ENCODE data around the gene DNM3. TPM values are rescaled to one million over a fixed set of nuclear protein-coding genes. Genes with fewer than 3 reads are reported as not detected.

DNM3 gene
- total RNA-seq, 1 experiment from 2014 or later, result 2.7 TPM

DNA sequence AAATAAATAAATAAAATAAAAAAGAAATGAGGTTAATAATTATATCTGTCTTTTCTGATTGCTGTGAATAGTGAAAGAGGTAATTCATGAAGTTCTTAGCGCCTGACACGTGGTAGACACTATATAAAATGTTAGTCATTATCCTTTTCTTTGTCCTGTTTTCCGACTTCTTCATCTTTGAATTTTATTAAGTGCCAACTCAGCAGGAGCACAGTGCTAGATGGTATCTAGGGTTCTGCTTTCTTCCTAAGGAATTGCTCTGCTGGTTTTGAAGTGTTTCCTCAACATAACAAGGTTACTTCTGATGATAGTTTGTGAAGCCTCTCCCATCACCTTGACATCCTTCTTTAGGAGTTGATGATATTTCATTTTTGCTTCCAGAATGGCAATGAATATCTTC lies 227.0 kb downstream of the DNM3 start:
- Histone ChIP-seq H3K4ac (ENCODE audit: low read depth, low read length) (no peak overlapping the region), H4K8ac (replicated peaks; ENCODE audit: insufficient read length, low read depth, low read length) (no peak overlapping the region), H4K91ac (ENCODE audit: insufficient read length, low read depth, low read length) (no peak overlapping the region), H2BK15ac (ENCODE audit: low read depth, low read length) (no peak overlapping the region), H3K9me3 (ENCODE audit: control insufficient read depth, low read depth, low read length) (no peaks in the 10 kb centered on the region), H4K5ac (ENCODE audit: insufficient read length, low read depth, low read length) (no peak overlapping the region), H3K56ac (ENCODE audit: insufficient read length, low read depth, low read length) (no peak overlapping the region), H3K18ac (ENCODE audit: insufficient read length, low read depth, low read length) (no peak overlapping the region), H3K23ac (ENCODE audit: insufficient read length, low read depth, low read length) (no peak overlapping the region), H3K23me2 (ENCODE audit: insufficient read length, low read depth, low read length, poor library complexity, severe bottlenecking) (no peaks in the 10 kb centered on the region), H2BK12ac (ENCODE audit: insufficient read length, low read depth, low read length) (no peak overlapping the region), H3K4me2 (ENCODE audit: insufficient read depth, insufficient read length, low read length) (no peak overlapping the region), H3K79me2 (ENCODE audit: insufficient read depth, low read length) (no peaks in the 10 kb centered on the region), H3T11ph (ENCODE audit: low read length) (no peak overlapping the region), H2AK5ac (ENCODE audit: insufficient read length, low read length) (no peak overlapping the region), H4K20me1 (ENCODE audit: control insufficient read depth, insufficient read depth, insufficient read length) (no peaks in the 10 kb centered on the region), H3K27me3 (ENCODE audit: insufficient read depth, low read length) (no peaks in the 10 kb centered on the region), H3K4me1 (ENCODE audit: insufficient read depth, low read length) (no peaks in the 10 kb centered on the region), H3K14ac (ENCODE audit: insufficient read depth, low read length) (no peak overlapping the region), H3K9ac (ENCODE audit: extremely low read depth, insufficient read length, low read length) (no peak overlapping the region), H2BK120ac (ENCODE audit: low read depth, low read length, poor library complexity, severe bottlenecking) (no peak overlapping the region), H2AFZ (ENCODE audit: low read length) (no peak overlapping the region), H3K27ac (ENCODE audit: insufficient read length, low read depth, low read length) (no peak overlapping the region), H2BK20ac (ENCODE audit: low read depth, low read length, poor library complexity, severe bottlenecking) (no peak overlapping the region), H2BK5ac (ENCODE audit: insufficient read length, low read length) (no peak overlapping the region), H3K79me1 (ENCODE audit: insufficient read depth, low read depth, low read length, poor library complexity, severe bottlenecking) (no peaks in the 10 kb centered on the region)
- no peaks in the 10 kb centered on the region for H3K4me1 Mint-ChIP-seq
- H3K4me3 Mint-ChIP-seq, result no peak overlapping the region
- no peak overlapping the region for H3K27ac Mint-ChIP-seq
- no peaks in the 10 kb centered on the region for H3K27me3 Mint-ChIP-seq (ENCODE audit: low read depth)
- DNase-seq, result no peak
- no peaks in the 10 kb centered on the region for H3K9me3 Mint-ChIP-seq
- TF ChIP-seq, protein P1, sequence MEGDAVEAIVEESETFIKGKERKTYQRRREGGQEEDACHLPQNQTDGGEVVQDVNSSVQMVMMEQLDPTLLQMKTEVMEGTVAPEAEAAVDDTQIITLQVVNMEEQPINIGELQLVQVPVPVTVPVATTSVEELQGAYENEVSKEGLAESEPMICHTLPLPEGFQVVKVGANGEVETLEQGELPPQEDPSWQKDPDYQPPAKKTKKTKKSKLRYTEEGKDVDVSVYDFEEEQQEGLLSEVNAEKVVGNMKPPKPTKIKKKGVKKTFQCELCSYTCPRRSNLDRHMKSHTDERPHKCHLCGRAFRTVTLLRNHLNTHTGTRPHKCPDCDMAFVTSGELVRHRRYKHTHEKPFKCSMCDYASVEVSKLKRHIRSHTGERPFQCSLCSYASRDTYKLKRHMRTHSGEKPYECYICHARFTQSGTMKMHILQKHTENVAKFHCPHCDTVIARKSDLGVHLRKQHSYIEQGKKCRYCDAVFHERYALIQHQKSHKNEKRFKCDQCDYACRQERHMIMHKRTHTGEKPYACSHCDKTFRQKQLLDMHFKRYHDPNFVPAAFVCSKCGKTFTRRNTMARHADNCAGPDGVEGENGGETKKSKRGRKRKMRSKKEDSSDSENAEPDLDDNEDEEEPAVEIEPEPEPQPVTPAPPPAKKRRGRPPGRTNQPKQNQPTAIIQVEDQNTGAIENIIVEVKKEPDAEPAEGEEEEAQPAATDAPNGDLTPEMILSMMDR (conservative IDR thresholded peaks at IDR 0.05), result no peak
- no peaks in the 10 kb centered on the region for H3K36me3 Mint-ChIP-seq (ENCODE audit: insufficient read depth in 1 of 3, low read depth in 3 of 3)
- WGBS (ENCODE audit: extremely low coverage, insufficient read length, low lambda C conversion rate), result no CpG with 5 or more reads among the region's 3 CpGs
